ENCODE results near the gene FZD10. TPM values are rescaled to one million over a fixed set of nuclear protein-coding genes. Genes with fewer than 3 reads are reported as not detected.

FZD10 gene
- total RNA-seq, 1 donor = not detected

- H3K4me3 ChIP-seq (ENCODE audit: low read depth, low read length) = no peak overlapping the region
- no peak for DNase-seq (ENCODE audit: low read depth)
- no peak for TF ChIP-seq CTCF (IDR thresholded peaks at IDR 0.05; ENCODE audit: insufficient read depth, low read length)
These were observed 36.2 kb upstream of the FZD10 start for GRCh38 chr12:130126023-130126432.

GRCh38 chr12:130127532-130127911 is 34.7 kb upstream of the FZD10 start:
- TF ChIP-seq CTCF (IDR thresholded peaks at IDR 0.05; ENCODE audit: insufficient read depth, low read length) = no peak
- H3K4me3 ChIP-seq (ENCODE audit: low read depth, low read length) = no peak overlapping the region
- DNase-seq (ENCODE audit: low read depth) = no peak

GRCh38 chr12:130127912-130128789 is 34.1 kb upstream of the FZD10 start:
- DNase-seq (ENCODE audit: low read depth) = no peak
- H3K4me3 ChIP-seq (ENCODE audit: low read depth, low read length) = no peak overlapping the region
- TF ChIP-seq CTCF (IDR thresholded peaks at IDR 0.05; ENCODE audit: insufficient read depth, low read length) = no peak

- no peak for DNase-seq (ENCODE audit: low read depth)
- TF ChIP-seq CTCF (IDR thresholded peaks at IDR 0.05; ENCODE audit: insufficient read depth, low read length) = no peak
- H3K4me3 ChIP-seq (ENCODE audit: low read depth, low read length) = no peak overlapping the region
These were observed 33.2 kb upstream of the FZD10 start for GRCh38 chr12:130128790-130129735.

- no peak overlapping the region for H3K4me3 ChIP-seq (ENCODE audit: low read depth, low read length)
- no peak for TF ChIP-seq CTCF (IDR thresholded peaks at IDR 0.05; ENCODE audit: insufficient read depth, low read length)
- no peak for DNase-seq (ENCODE audit: low read depth)
These were observed 31.9 kb upstream of the FZD10 start for GRCh38 chr12:130130346-130130745.

GRCh38 chr12:130131025-130131424 is 31.2 kb upstream of the FZD10 start:
- no peak for TF ChIP-seq CTCF (IDR thresholded peaks at IDR 0.05; ENCODE audit: insufficient read depth, low read length)
- H3K4me3 ChIP-seq (ENCODE audit: low read depth, low read length) = no peak overlapping the region
- no peak for DNase-seq (ENCODE audit: low read depth)
